Body of pancreas (tissue), 4 donors: ENCODE measurements around the gene BRPF1. TPM values are rescaled to one million over a fixed set of nuclear protein-coding genes. Genes with fewer than 3 reads are reported as not detected.

Experiments
- ATAC-seq: fragments of 150-250 bp; one replicate; pipeline ENCODE4 v1.9.1; 2016
- DNase-seq, 4 donors: peaks; one replicate each; pipeline ENCODE4 v3.0.0-alpha.2; 2019
- H3K27ac ChIP-seq, 4 donors: fragments of 200-600 bp; sonication (generic); 1 replicate in 3 of 4; 2 replicates in 1 of 4; pipeline versions ENCODE4 v1.5.1 to v1.6.1; 2016 to 2019; ENCODE audit warnings: mild to moderate bottlenecking in 1 of 4, mixed read lengths in 1 of 4, moderate library complexity in 1 of 4
- H3K27me3 ChIP-seq, 2 donors: fragments of 200-600 bp; sonication (generic); one replicate each; pipeline ENCODE4 v1.6.0; 2016; ENCODE audit warnings: mild to moderate bottlenecking in 1 of 2
- H3K36me3 ChIP-seq, 2 donors: fragments of 200-600 bp; sonication (generic); replicated peaks in 1 of 2; 2 replicates each; pipeline ENCODE4 v1.5.1; 2016; ENCODE audit warnings: low read depth in 2 of 2; ENCODE audit not compliant: insufficient read depth in 1 of 2
- H3K4me1 ChIP-seq: fragments of 200-600 bp; sonication (generic); one replicate; pipeline ENCODE4 v1.6.0; 2016
- H3K4me3 ChIP-seq, 2 donors: fragments of 200-600 bp; sonication (generic); 1 replicate in 1 of 2; 2 replicates in 1 of 2; pipeline ENCODE4 v1.5.1; 2016 to 2019
- H3K9me3 ChIP-seq, 3 donors: fragments of 200-600 bp; sonication (generic); 1 replicate in 2 of 3; 2 replicates in 1 of 3; pipeline ENCODE4 v1.5.1; 2016
- CTCF ChIP-seq, 7 experiments: fragments of 450-650 bp in 4 of 7; fragments of 200-600 bp in 3 of 7; sonication (generic) in 3 of 7; IDR thresholded peaks; one replicate each; pipeline ENCODE4 v1.5.1; 2016 to 2019; ENCODE audit warnings: antibody characterized with exemption in 7 of 7
- POLR2A ChIP-seq, 3 donors: fragments of 450-650 bp; IDR thresholded peaks; one replicate each; pipeline ENCODE4 v1.6.1; 2016; ENCODE audit warnings: antibody characterized with exemption in 3 of 3, mild to moderate bottlenecking in 2 of 3
- WGBS, 2 donors: methylation state at CpG; one replicate each; pipeline ENCODE4 v1.1.5; 2017; 5-methylcytosine and 5-hydroxymethylcytosine counted together
- intact Hi-C: fragments of 100-400 bp; cut with DNase I; formaldehyde crosslinking; loops from one replicate; pipeline ENCODE4 v1.15.1; 2023
- total RNA-seq, 2 donors: library from RNA; depleted of rRNA; stranded (reverse); fragments of >200 nt; gene quantifications; one replicate each; pipeline ENCODE4 v1.1.0, GENCODE V29; 2016

Gene BRPF1
- total RNA-seq, 2 donors from 2014 or later: 9.6 to 10.9 TPM

DNA sequence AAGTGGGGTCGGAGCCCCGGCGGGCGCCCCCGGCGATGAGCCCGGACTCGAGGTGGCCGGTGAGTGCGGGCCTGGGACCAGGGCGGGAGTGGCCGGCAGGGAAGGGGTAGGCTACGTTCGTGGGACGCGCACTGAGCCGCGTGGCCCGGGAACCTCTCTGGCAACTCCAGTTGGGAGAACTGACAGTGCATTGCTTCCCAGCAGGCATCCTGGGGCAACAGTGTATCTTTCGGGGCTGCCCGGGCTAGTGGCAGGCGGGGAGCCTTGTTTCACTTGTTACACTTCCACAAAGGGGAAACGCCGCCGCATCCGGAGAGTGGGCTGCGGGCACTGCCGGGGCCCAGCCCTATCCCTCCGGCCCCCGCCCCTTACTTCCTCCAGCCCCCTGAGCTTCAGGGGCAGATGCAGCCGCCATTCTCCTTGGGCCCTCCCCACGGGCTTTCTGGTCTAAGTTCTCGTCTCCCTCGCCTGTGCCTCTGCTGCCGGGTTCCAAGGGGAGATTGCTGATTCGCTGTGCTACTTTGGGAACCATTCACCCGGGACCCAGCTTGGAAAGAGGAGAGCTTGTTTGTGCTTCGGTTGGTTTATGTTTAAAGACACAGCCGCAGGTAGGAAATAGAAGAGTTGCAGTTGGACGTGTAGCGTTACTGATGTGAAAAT is 675 bp downstream of the BRPF1 start:
- TF ChIP-seq CTCF (IDR thresholded peaks at IDR 0.05): no peak
- no peak for TF ChIP-seq POLR2A (IDR thresholded peaks at IDR 0.05)
- WGBS, 2 donors: 1 to 8% methylated on average over 6 to 41 of the region's 41 CpGs
- intact Hi-C loops: no loop called here
- ATAC-seq (no peak), DNase-seq (peak in 3 of 4 donors; percentile 17 to 27 (median 17))
- H3K27me3 ChIP-seq: no peaks in the 10 kb centered on the region
- H3K4me3 ChIP-seq: peak overlapping the region; percentile 90 to 96
- H3K9me3 ChIP-seq: no peaks in the 10 kb centered on the region
- peak overlapping the region in 3 of 4 donors; percentile 90 to 98 (median 95) for H3K27ac ChIP-seq
- H3K4me1 ChIP-seq: peaks cover 29% of the 10 kb centered on the region
- peaks cover 0 to 4% of the 10 kb centered on the region in 2 donors for H3K36me3 ChIP-seq

- H3K27ac ChIP-seq: peak overlapping the region in 1 of 4 donors; percentile 7
- H3K27me3 ChIP-seq: no peaks in the 10 kb centered on the region
- no peaks in the 10 kb centered on the region for H3K9me3 ChIP-seq
- H3K36me3 ChIP-seq: peaks cover 0 to 4% of the 10 kb centered on the region in 2 donors
- intact Hi-C loops: no loop called here
- no peak for ATAC-seq
- peak in 1 of 4 donors; percentile 20 for DNase-seq
- no peak for TF ChIP-seq POLR2A (IDR thresholded peaks at IDR 0.05)
- TF ChIP-seq CTCF (IDR thresholded peaks at IDR 0.05): no peak
- H3K4me3 ChIP-seq: no peak overlapping the region
- WGBS, 2 donors: 28 to 29% methylated on average over 7 of the region's 7 CpGs
- H3K4me1 ChIP-seq: peaks cover 30% of the 10 kb centered on the region
Observed at GRCh38 chr3:9732740-9733115, 1.2 kb downstream of the BRPF1 start.

- DNase-seq (no peak), ATAC-seq (no peak)
- WGBS, 2 donors: 56 to 67% methylated on average over 2 of the region's 2 CpGs
- TF ChIP-seq CTCF (IDR thresholded peaks at IDR 0.05) (no peak), POLR2A (IDR thresholded peaks at IDR 0.05) (no peak)
- intact Hi-C loops: no loop called here
- peaks cover 26% of the 10 kb centered on the region for H3K4me1 ChIP-seq
- H3K9me3 ChIP-seq: no peaks in the 10 kb centered on the region
- no peak overlapping the region for H3K27ac ChIP-seq
- H3K36me3 ChIP-seq: peaks cover 6 to 30% of the 10 kb centered on the region in 2 donors
- no peak overlapping the region for H3K4me3 ChIP-seq
- H3K27me3 ChIP-seq: no peaks in the 10 kb centered on the region
Observed at GRCh38 chr3:9736831-9737230, 5.3 kb downstream of the BRPF1 start.

- Histone ChIP-seq H3K4me3 (no peak overlapping the region), H3K27me3 (no peaks in the 10 kb centered on the region), H3K27ac (no peak overlapping the region), H3K9me3 (no peaks in the 10 kb centered on the region), H3K36me3 (peaks cover 6 to 52% of the 10 kb centered on the region in 2 donors), H3K4me1 (peaks cover 8% of the 10 kb centered on the region)
- TF ChIP-seq CTCF (IDR thresholded peaks at IDR 0.05) (no peak), POLR2A (IDR thresholded peaks at IDR 0.05) (no peak)
- DNase-seq (no peak), ATAC-seq (no peak)
- 87 to 90% methylated on average over 3 to 15 of the region's 15 CpGs for WGBS, 2 donors
- intact Hi-C loops: no loop called here
Observed at GRCh38 chr3:9739181-9739580, 7.6 kb downstream of the BRPF1 start.

DNA sequence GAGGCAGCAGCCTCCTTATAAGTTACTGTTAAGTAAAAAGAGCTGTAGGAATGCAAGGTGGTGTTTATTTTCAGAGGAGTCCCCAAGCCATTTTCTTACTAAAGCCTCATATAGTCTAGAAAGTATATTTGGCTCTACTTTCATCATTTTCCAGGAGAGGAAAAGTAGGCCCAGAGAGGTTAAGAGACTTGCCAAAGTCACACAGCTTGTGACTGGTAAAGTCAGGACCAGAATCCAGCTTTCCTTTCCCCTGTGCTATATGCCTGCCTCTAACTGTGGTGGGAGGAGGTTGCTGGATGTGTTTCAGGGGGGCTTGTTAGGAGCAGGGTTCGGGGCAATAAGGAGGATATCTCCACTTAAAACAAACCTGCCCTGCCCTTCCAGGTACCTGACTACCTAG is 11.0 kb downstream of the BRPF1 start:
- Histone ChIP-seq H3K27ac (no peak overlapping the region), H3K27me3 (no peaks in the 10 kb centered on the region), H3K4me1 (no peaks in the 10 kb centered on the region), H3K9me3 (no peaks in the 10 kb centered on the region), H3K36me3 (peaks cover 6 to 70% of the 10 kb centered on the region in 2 donors), H3K4me3 (no peak overlapping the region)
- DNase-seq (no peak), ATAC-seq (no peak)
- 91 to 96% methylated on average over 1 of the region's 1 CpG for WGBS, 2 donors
- intact Hi-C loops: no loop called here
- TF ChIP-seq POLR2A (IDR thresholded peaks at IDR 0.05): no peak
- no peak for TF ChIP-seq CTCF (IDR thresholded peaks at IDR 0.05)
